SK-N-SH (cell line): Measurements from ENCODE around the gene TRPV3. TPM values are rescaled to one million over a fixed set of nuclear protein-coding genes. Genes with fewer than 3 reads are reported as not detected.

ENCODE experiments used
- CTCF ChIA-PET: fragments of 300-600, 350-600 bp; formaldehyde crosslinking; extraction: SDS; loops from one replicate; lab custom pipeline; 2021; lab: Yijun Ruan, JAX
- POLR2A ChIA-PET: fragments of 350-600 bp; sonication (Branson Sonifier 250); formaldehyde crosslinking; extraction: SDS; loops from one replicate; lab custom pipeline; 2020; ENCODE audit warnings: antibody characterized with exemption, inconsistent platforms; lab: Yijun Ruan, JAX
- DNase-seq: peaks from one replicate; pipeline ENCODE4 v3.0.0; 2012
- H2AFZ ChIP-seq: fragments of 200-600 bp; sonication (generic); 2 replicates; pipeline ENCODE4 v1.8.1; 2016; ENCODE audit warnings: antibody characterized with exemption, mild to moderate bottlenecking, low read depth
- H3F3A ChIP-seq: fragments of 200-600 bp; sonication (generic); replicated peaks from 2 replicates; pipeline ENCODE3; 2016; ENCODE audit warnings: antibody characterized with exemption, mild to moderate bottlenecking; ENCODE audit not compliant: insufficient read depth
- H3K27ac ChIP-seq, 2 experiments: fragments of 200-500 bp in 1 of 2; fragments of 200-600 bp in 1 of 2; sonication (Bioruptor generic) in 1 of 2; sonication (generic), shearing (Covaris generic) in 1 of 2; 2 replicates each; pipeline versions ENCODE4 v1.5.1 to v1.6.1; 2014 to 2016; ENCODE audit warnings: low read depth in 2 of 2, inconsistent platforms in 1 of 2, low read length in 1 of 2, mild to moderate bottlenecking in 1 of 2, mixed read lengths in 1 of 2
- H3K27me3 ChIP-seq: fragments of 200-600 bp; sonication (generic), shearing (Covaris generic); 2 replicates; pipeline ENCODE4 v1.6.1; 2016; ENCODE audit warnings: mixed run types; ENCODE audit not compliant: insufficient read depth
- H3K36me3 ChIP-seq, 2 experiments: fragments of 200-500 bp in 1 of 2; fragments of 200-600 bp in 1 of 2; sonication (Bioruptor generic) in 1 of 2; sonication (generic) in 1 of 2; replicated peaks in 1 of 2; 2 replicates each; pipeline versions ENCODE3 to v1.5.1; 2014 to 2016; ENCODE audit warnings: low read length in 1 of 2, mild to moderate bottlenecking in 1 of 2; ENCODE audit not compliant: insufficient read depth in 2 of 2, control insufficient read depth in 1 of 2
- H3K4me1 ChIP-seq, 2 experiments: fragments of 200-500 bp in 1 of 2; fragments of 200-600 bp in 1 of 2; sonication (Bioruptor generic) in 1 of 2; sonication (generic), shearing (Covaris generic) in 1 of 2; 2 replicates each; pipeline versions ENCODE4 v1.5.1 to v1.6.1; 2014 to 2016; ENCODE audit warnings: low read depth in 1 of 2, low read length in 1 of 2, mixed run types in 1 of 2; ENCODE audit not compliant: insufficient read depth in 2 of 2, control insufficient read depth in 1 of 2
- H3K4me2 ChIP-seq: fragments of 200-600 bp; sonication (generic), shearing (Covaris generic); 2 replicates; pipeline ENCODE4 v1.6.1; 2017; ENCODE audit warnings: mixed run types
- H3K4me3 ChIP-seq, 2 experiments: fragments of 200-500 bp in 1 of 2; fragments of 200-600 bp in 1 of 2; sonication (Bioruptor generic) in 1 of 2; sonication (generic), shearing (Covaris generic) in 1 of 2; 2 replicates each; pipeline versions ENCODE4 v1.5.1 to v1.8.1; 2014 to 2016; ENCODE audit warnings: low read depth in 2 of 2, inconsistent platforms in 1 of 2, low read length in 1 of 2, mild to moderate bottlenecking in 1 of 2, mixed read lengths in 1 of 2, moderate library complexity in 1 of 2
- H3K79me2 ChIP-seq: fragments of 200-600 bp; sonication (generic); 2 replicates; pipeline ENCODE4 v1.8.1; 2017; ENCODE audit warnings: mild to moderate bottlenecking; ENCODE audit not compliant: insufficient read depth
- H3K9ac ChIP-seq: fragments of 200-600 bp; sonication (generic); 2 replicates; pipeline ENCODE4 v1.6.1; 2017; ENCODE audit warnings: mixed run types
- H3K9me2 ChIP-seq: fragments of 200-600 bp; sonication (generic); 2 replicates; pipeline ENCODE4 v1.6.1; 2017; ENCODE audit warnings: mixed run types
- H3K9me3 ChIP-seq: fragments of 200-600 bp; sonication (generic); 2 replicates; pipeline ENCODE4 v1.6.1; 2017; ENCODE audit warnings: mixed run types, mild to moderate bottlenecking, moderate library complexity
- H4K20me1 ChIP-seq: fragments of 200-600 bp; sonication (generic); 2 replicates; pipeline ENCODE4 v1.6.1; 2017; ENCODE audit warnings: mild to moderate bottlenecking, mixed run types; ENCODE audit not compliant: insufficient read depth
- ELF1 ChIP-seq: IDR thresholded peaks from 2 replicates; pipeline ENCODE4 v1.4.0; 2012
- EP300 ChIP-seq, 2 experiments: IDR thresholded peaks; 2 replicates each; pipeline versions ENCODE4 v1.4.0 to v1.6.1; 2012; ENCODE audit warnings: borderline replicate concordance in 1 of 2, low read depth in 1 of 2, low read length in 1 of 2
- FOSL2 ChIP-seq: IDR thresholded peaks from 2 replicates; pipeline ENCODE4 v1.4.0; 2012; ENCODE audit warnings: low read depth, mild to moderate bottlenecking, moderate library complexity, borderline replicate concordance
- GABPA ChIP-seq: IDR thresholded peaks from 2 replicates; pipeline ENCODE4 v1.4.0; 2012; ENCODE audit warnings: low read depth, mild to moderate bottlenecking
- GATA2 ChIP-seq: sonication (generic); formaldehyde crosslinking; IDR thresholded peaks from 2 replicates; pipeline ENCODE4 v1.5.0; 2020; ENCODE audit warnings: mild to moderate bottlenecking, missing genetic modification reagents
- IRF3 ChIP-seq: fragments of 150-350 bp; IDR thresholded peaks from 2 replicates; pipeline ENCODE4 v1.6.1; 2016; ENCODE audit warnings: mild to moderate bottlenecking, low read depth, low read length
- JUND ChIP-seq: IDR thresholded peaks from 2 replicates; pipeline ENCODE4 v1.4.0; 2012
- MAX ChIP-seq: IDR thresholded peaks from 2 replicates; pipeline ENCODE4 v1.4.0; 2012; ENCODE audit warnings: low read depth
- MXI1 ChIP-seq: IDR thresholded peaks from 2 replicates; pipeline ENCODE4 v1.6.1; 2012; ENCODE audit warnings: mild to moderate bottlenecking, low read depth, low read length, improper control_type of control experiment
- RAD21 ChIP-seq: IDR thresholded peaks from 2 replicates; pipeline ENCODE4 v1.6.1; 2012; ENCODE audit warnings: mild to moderate bottlenecking, low read length
- SMC3 ChIP-seq: IDR thresholded peaks from 2 replicates; pipeline ENCODE4 v1.6.1; 2012; ENCODE audit warnings: low read depth, low read length, improper control_type of control experiment
- TEAD4 ChIP-seq: IDR thresholded peaks from 2 replicates; pipeline ENCODE4 v1.4.0; 2012; ENCODE audit warnings: mild to moderate bottlenecking, borderline replicate concordance; ENCODE audit not compliant: insufficient read depth
- USF2 ChIP-seq: fragments of 150-350 bp; IDR thresholded peaks from 2 replicates; pipeline ENCODE4 v1.6.1; 2017; ENCODE audit warnings: antibody characterized with exemption, low read length, low read depth, borderline replicate concordance
- ZBTB33 ChIP-seq: IDR thresholded peaks from 2 replicates; pipeline ENCODE4 v1.4.0; 2012; ENCODE audit warnings: low read depth, borderline replicate concordance
- WGBS: methylation state at CpG from one replicate; pipeline ENCODE4 v1.1.6; 2017; ENCODE audit warnings: low lambda C conversion rate; 5-methylcytosine and 5-hydroxymethylcytosine counted together
- polyA plus RNA-seq, 3 experiments: library from polyadenylated mRNA; depleted of rRNA; stranded (reverse); fragments of >200 nt; gene quantifications; 2 replicates each; pipeline ENCODE4 v1.2.3, GENCODE V29; 2012
- TF ChIP-seq, protein P1 (sequence below): IDR thresholded peaks from 2 replicates; pipeline ENCODE4 v1.4.0; 2012; ENCODE audit warnings: low read depth, borderline replicate concordance

Gene TRPV3
- polyA plus RNA-seq, 1 of the 3 experiments (the other 2 are of a cell fraction) = 0.28 TPM

- Histone ChIP-seq H3K27me3 (no peaks in the 10 kb centered on the region), H3F3A (no peaks in the 10 kb centered on the region), H3K36me3 (no peaks in the 10 kb centered on the region), H3K4me1 (no peaks in the 10 kb centered on the region), H3K4me3 (no peak overlapping the region), H3K9me3 (no peaks in the 10 kb centered on the region), H3K27ac (no peak overlapping the region), H4K20me1 (no peaks in the 10 kb centered on the region), H2AFZ (no peak overlapping the region), H3K9ac (no peak overlapping the region), H3K4me2 (no peak overlapping the region), H3K79me2 (no peaks in the 10 kb centered on the region), H3K9me2 (no peaks in the 10 kb centered on the region)
- TF ChIP-seq EP300 (IDR thresholded peaks at IDR 0.05; ENCODE audit: borderline replicate concordance in 1 of 2, low read depth in 1 of 2, low read length in 1 of 2) = no peak
- no peak for TF ChIP-seq ELF1
- TF ChIP-seq, protein P1, sequence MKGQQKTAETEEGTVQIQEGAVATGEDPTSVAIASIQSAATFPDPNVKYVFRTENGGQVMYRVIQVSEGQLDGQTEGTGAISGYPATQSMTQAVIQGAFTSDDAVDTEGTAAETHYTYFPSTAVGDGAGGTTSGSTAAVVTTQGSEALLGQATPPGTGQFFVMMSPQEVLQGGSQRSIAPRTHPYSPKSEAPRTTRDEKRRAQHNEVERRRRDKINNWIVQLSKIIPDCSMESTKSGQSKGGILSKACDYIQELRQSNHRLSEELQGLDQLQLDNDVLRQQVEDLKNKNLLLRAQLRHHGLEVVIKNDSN = no peak
- no peak for TF ChIP-seq TEAD4
- TF ChIP-seq MAX = no peak
- no peak for TF ChIP-seq FOSL2
- no peak for TF ChIP-seq MXI1
- TF ChIP-seq GATA2 (CRISPR knock-in tag) = no peak
- no peak for TF ChIP-seq SMC3
- TF ChIP-seq JUND = no peak
- TF ChIP-seq GABPA = no peak
- TF ChIP-seq USF2 = no peak
- no peak for TF ChIP-seq ZBTB33
- no peak for TF ChIP-seq IRF3
- TF ChIP-seq RAD21 = no peak
- POLR2A ChIA-PET = no interaction called here
- CTCF ChIA-PET = interaction anchor here (0.6 kb wide), 1 partner anchor 723 kb away, joined by 3 read pairs; no protein-coding TSS in a partner anchor
- WGBS = 97% methylated on average over 27 of the region's 36 CpGs
- no peak for DNase-seq
Observed at GRCh38 chr17:3571043-3571900, 13.7 kb upstream of the TRPV3 start.
